Bronchus fibroblast of lung (primary cell): ENCODE results near the gene KCNE2. TPM values are rescaled to one million over a fixed set of nuclear protein-coding genes. Genes with fewer than 3 reads are reported as not detected.

Experiments used
- total RNA-seq: library from RNA; depleted of rRNA; stranded (reverse); fragments of >200 nt; gene quantifications from 2 replicates; pipeline ENCODE4 v1.2.3, GENCODE V29; 2015

KCNE2 gene
- total RNA-seq, result not detected in 2 replicates

GRCh38 chr21:34363733-34364132 lies at the start of gene KCNE2:
Gene KCNE2 (plus strand): TSS chr21:34364006. CDS start chr21:34370479, 6,473 bp downstream.

GRCh38 chr21:34374940-34375618 lies 11.3 kb downstream of the KCNE2 start, which contains the start of gene SMIM11:
Gene SMIM11 (plus strand): TSS chr21:34375507. CDS start chr21:34379505, 3,998 bp downstream.

Other genes with a start within 250 kb of the KCNE2 start
- gene SMIM11, start 11.5 kb downstream of the KCNE2 start, total RNA-seq, result 3.0 and 4.9 TPM in 2 replicates
- not detected in 2 replicates for gene SMIM34, start 59.9 kb downstream of the KCNE2 start, total RNA-seq
- 0.45 TPM in 1 of 2 replicates, not detected in the other for gene KCNE1, start 148.2 kb downstream of the KCNE2 start, total RNA-seq